CD4-positive, alpha-beta T cell (primary cell): ENCODE data around the gene SELENOK. TPM values are rescaled to one million over a fixed set of nuclear protein-coding genes. Genes with fewer than 3 reads are reported as not detected.
A peak's percentile ranks its signal among the peaks of the same experiment; 100 is the strongest.

Source experiments
- ATAC-seq: fragments of 200-7000 bp; cut with Tn5 transposase; one replicate; pipeline ENCODE4 v1.10.0; 2022; ENCODE audit warnings: mild to moderate bottlenecking; ENCODE audit not compliant: poor library complexity
- CTCF ChIA-PET: fragments of 350-600 bp; sonication (Branson Sonifier 250); formaldehyde crosslinking; loops from one replicate; lab custom pipeline; 2021; ENCODE audit warnings: antibody characterized with exemption, inconsistent platforms; lab: Charles Lee
- POLR2A ChIA-PET: fragments of 350-600 bp; sonication (Branson Sonifier 250); formaldehyde crosslinking; loops from one replicate; lab custom pipeline; 2021; ENCODE audit warnings: antibody characterized with exemption, inconsistent platforms; lab: Charles Lee
- DNase-seq, 14 experiments: peaks; one replicate each; pipeline ENCODE4 v3.0.0-alpha.2; 2013 to 2020; ENCODE audit warnings: mixed read lengths in 2 of 14
- H3K27ac ChIP-seq, 2 donors: one replicate each; pipeline versions ENCODE4 v1.5.1 to v1.7.0; 2013; ENCODE audit warnings: low read length in 2 of 2, low read depth in 1 of 2, mild to moderate bottlenecking in 1 of 2
- H3K27me3 ChIP-seq, 2 experiments: 1 replicate in 1 of 2; 2 replicates in 1 of 2; pipeline versions ENCODE4 v1.6.1 to v1.7.0; 2013; ENCODE audit warnings: low read length in 2 of 2, control low read depth in 1 of 2, mild to moderate bottlenecking in 1 of 2, moderate library complexity in 1 of 2; ENCODE audit not compliant: insufficient read depth in 2 of 2, control insufficient read depth in 1 of 2
- H3K36me3 ChIP-seq: one replicate; pipeline ENCODE4 v1.6.1; 2013; ENCODE audit warnings: low read length, control low read depth; ENCODE audit not compliant: insufficient read depth
- H3K4me1 ChIP-seq: one replicate; pipeline ENCODE4 v1.6.1; 2013; ENCODE audit warnings: low read length, control low read depth; ENCODE audit not compliant: insufficient read depth
- H3K4me3 ChIP-seq: one replicate; pipeline ENCODE4 v1.5.1; 2013; ENCODE audit warnings: mild to moderate bottlenecking, low read length, moderate library complexity
- H3K9me3 ChIP-seq, 2 experiments: 1 replicate in 1 of 2; 2 replicates in 1 of 2; pipeline versions ENCODE4 v1.6.1 to v1.7.0; 2013; ENCODE audit warnings: low read length in 2 of 2, mild to moderate bottlenecking in 2 of 2, control low read depth in 1 of 2, moderate library complexity in 1 of 2; ENCODE audit not compliant: control insufficient read depth in 1 of 2, insufficient read depth in 1 of 2
- H3K27ac Mint-ChIP-seq: one replicate; pipeline ENCODE4 v1.8.0; 2020; ENCODE audit warnings: mixed read lengths
- H3K27me3 Mint-ChIP-seq: one replicate; pipeline ENCODE4 v1.8.0; 2021; ENCODE audit warnings: mixed read lengths
- H3K36me3 Mint-ChIP-seq: one replicate; pipeline ENCODE4 v1.8.0; 2021; ENCODE audit warnings: low read depth, mixed read lengths
- H3K4me1 Mint-ChIP-seq: one replicate; pipeline ENCODE4 v1.8.0; 2021; ENCODE audit warnings: low read depth, mixed read lengths
- H3K4me3 Mint-ChIP-seq: one replicate; pipeline ENCODE4 v1.8.0; 2020; ENCODE audit warnings: mild to moderate bottlenecking, mixed read lengths
- H3K9me3 Mint-ChIP-seq: one replicate; pipeline ENCODE4 v1.8.0; 2020; ENCODE audit warnings: mixed read lengths
- intact Hi-C, 2 experiments: fragments of 100-400 bp; cut with DNase I in 1 of 2; cut with micrococcal nuclease in 1 of 2; formaldehyde crosslinking; loops; one replicate each; pipeline versions ENCODE4 v1.15.1 to v1.9.0; 2023 to 2025; cut with DNase I, micrococcal nuclease
- total RNA-seq, 174 experiments: library from RNA in 2 of 174; stranded (reverse) in 2 of 174; gene quantifications; one replicate each; pipeline ENCODE4 v1.2.3 and lab custom pipeline; 2021 to 2026
- TF ChIP-seq, protein P1 (sequence below): fragments of 200-600 bp; IDR thresholded peaks from one replicate; pipeline ENCODE4 v1.8.0; 2022; ENCODE audit warnings: antibody characterized with exemption, mild to moderate bottlenecking

Gene SELENOK
- total RNA-seq, 2 experiments from 2014 or later, result 153 to 159 TPM

DNA sequence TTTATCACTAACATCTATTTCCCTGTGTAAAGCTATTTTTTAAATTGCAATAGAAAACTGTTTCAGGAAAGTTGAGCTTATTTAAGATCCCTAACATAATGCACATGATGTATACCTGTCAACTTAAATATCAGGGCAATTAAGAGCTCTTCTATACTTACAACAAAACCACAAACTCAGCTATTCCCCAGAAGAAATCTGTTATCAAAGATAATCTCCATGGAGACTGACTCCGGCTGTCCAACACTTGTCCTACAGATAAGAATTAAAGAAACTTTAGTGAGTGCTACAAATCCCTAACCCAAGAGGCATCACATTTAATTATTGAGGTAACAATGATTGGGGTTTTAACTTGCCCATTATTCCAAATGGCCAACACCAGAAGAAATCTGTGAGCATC is 3.4 kb downstream of the SELENOK start:
- no peaks in the 10 kb centered on the region for H3K9me3 ChIP-seq
- DNase-seq (no peak), ATAC-seq (no peak)
- peak overlapping the region; percentile 59 for H3K4me3 Mint-ChIP-seq
- no peak overlapping the region for H3K4me3 ChIP-seq
- peaks cover 60% of the 10 kb centered on the region for H3K4me1 Mint-ChIP-seq
- POLR2A ChIA-PET, result interaction anchor here (0.6 kb wide), 1 partner anchor 10 kb away, joined by 3 read pairs; no protein-coding TSS in a partner anchor
- peaks cover 64% of the 10 kb centered on the region for H3K36me3 Mint-ChIP-seq
- CTCF ChIA-PET, result no interaction called here
- no peak overlapping the region for H3K27ac ChIP-seq
- intact Hi-C loops, result loop anchor here in 1 of 2 experiments (10.0 kb wide), 1 partner anchor 763 kb away; no protein-coding TSS in a partner anchor
- no peaks in the 10 kb centered on the region for H3K9me3 Mint-ChIP-seq
- no peaks in the 10 kb centered on the region for H3K27me3 Mint-ChIP-seq
- H3K27me3 ChIP-seq, result no peaks in the 10 kb centered on the region
- H3K36me3 ChIP-seq, result peaks cover 41% of the 10 kb centered on the region
- H3K4me1 ChIP-seq, result peaks cover 21% of the 10 kb centered on the region
- TF ChIP-seq, protein P1, sequence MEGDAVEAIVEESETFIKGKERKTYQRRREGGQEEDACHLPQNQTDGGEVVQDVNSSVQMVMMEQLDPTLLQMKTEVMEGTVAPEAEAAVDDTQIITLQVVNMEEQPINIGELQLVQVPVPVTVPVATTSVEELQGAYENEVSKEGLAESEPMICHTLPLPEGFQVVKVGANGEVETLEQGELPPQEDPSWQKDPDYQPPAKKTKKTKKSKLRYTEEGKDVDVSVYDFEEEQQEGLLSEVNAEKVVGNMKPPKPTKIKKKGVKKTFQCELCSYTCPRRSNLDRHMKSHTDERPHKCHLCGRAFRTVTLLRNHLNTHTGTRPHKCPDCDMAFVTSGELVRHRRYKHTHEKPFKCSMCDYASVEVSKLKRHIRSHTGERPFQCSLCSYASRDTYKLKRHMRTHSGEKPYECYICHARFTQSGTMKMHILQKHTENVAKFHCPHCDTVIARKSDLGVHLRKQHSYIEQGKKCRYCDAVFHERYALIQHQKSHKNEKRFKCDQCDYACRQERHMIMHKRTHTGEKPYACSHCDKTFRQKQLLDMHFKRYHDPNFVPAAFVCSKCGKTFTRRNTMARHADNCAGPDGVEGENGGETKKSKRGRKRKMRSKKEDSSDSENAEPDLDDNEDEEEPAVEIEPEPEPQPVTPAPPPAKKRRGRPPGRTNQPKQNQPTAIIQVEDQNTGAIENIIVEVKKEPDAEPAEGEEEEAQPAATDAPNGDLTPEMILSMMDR, result no peak
- peak overlapping the region; percentile 66 for H3K27ac Mint-ChIP-seq

DNA sequence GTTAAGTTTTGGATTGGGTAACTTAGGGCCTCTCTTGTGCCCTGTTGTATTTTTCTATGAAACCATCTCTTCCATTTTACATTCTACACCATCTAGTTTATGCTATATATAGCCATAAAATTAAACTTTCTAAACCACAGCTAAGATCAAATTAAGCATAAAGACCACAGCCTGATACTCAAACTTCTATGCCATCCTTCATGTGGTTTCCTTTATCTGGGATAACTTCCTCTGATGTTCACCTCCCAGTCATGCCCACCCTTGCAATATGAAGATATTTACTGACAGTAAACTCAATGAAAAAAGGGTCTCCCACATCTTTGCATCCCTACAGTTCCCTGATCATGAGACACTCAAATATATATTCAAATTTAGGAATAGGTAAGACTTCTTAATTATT is 4.2 kb downstream of the SELENOK start:
- no peak for ATAC-seq
- ChIA-PET POLR2A (no interaction called here), CTCF (no interaction called here)
- TF ChIP-seq, protein P1, result no peak
- H3K36me3 Mint-ChIP-seq, result peaks cover 71% of the 10 kb centered on the region
- peak overlapping the region; percentile 37 for H3K27ac Mint-ChIP-seq
- peak overlapping the region; percentile 14 for H3K4me3 Mint-ChIP-seq
- DNase-seq, result no peak
- intact Hi-C loops, result loop anchor here in 1 of 2 experiments (10.0 kb wide), 1 partner anchor 763 kb away; no protein-coding TSS in a partner anchor
- H3K9me3 Mint-ChIP-seq, result no peaks in the 10 kb centered on the region
- H3K27me3 Mint-ChIP-seq, result no peaks in the 10 kb centered on the region
- peaks cover 41% of the 10 kb centered on the region for H3K36me3 ChIP-seq
- peaks cover 60% of the 10 kb centered on the region for H3K4me1 Mint-ChIP-seq
- H3K4me3 ChIP-seq, result no peak overlapping the region
- no peaks in the 10 kb centered on the region for H3K27me3 ChIP-seq
- no peaks in the 10 kb centered on the region for H3K9me3 ChIP-seq
- H3K4me1 ChIP-seq, result peaks cover 22% of the 10 kb centered on the region
- no peak overlapping the region for H3K27ac ChIP-seq

- Histone ChIP-seq H3K4me1 (peaks cover 24% of the 10 kb centered on the region), H3K36me3 (peaks cover 41% of the 10 kb centered on the region), H3K27ac (no peak overlapping the region), H3K4me3 (no peak overlapping the region), H3K27me3 (no peaks in the 10 kb centered on the region), H3K9me3 (no peaks in the 10 kb centered on the region)
- H3K4me1 Mint-ChIP-seq, result peaks cover 63% of the 10 kb centered on the region
- ATAC-seq, result no peak
- DNase-seq, result peak in 1 of 14 experiments; percentile 35
- H3K4me3 Mint-ChIP-seq, result no peak overlapping the region
- no peaks in the 10 kb centered on the region for H3K27me3 Mint-ChIP-seq
- H3K27ac Mint-ChIP-seq, result no peak overlapping the region
- ChIA-PET CTCF (no interaction called here), POLR2A (no interaction called here)
- TF ChIP-seq, protein P1, result no peak
- H3K9me3 Mint-ChIP-seq, result no peaks in the 10 kb centered on the region
- peaks cover 69% of the 10 kb centered on the region for H3K36me3 Mint-ChIP-seq
- intact Hi-C loops, result loop anchor here in 1 of 2 experiments (10.0 kb wide), 1 partner anchor 760 kb away; no protein-coding TSS in a partner anchor
These were observed 6.4 kb downstream of the SELENOK start for GRCh38 chr3:53885239-53885638.
